HCT116 (cell line): Measurements from ENCODE around the gene ZNF581. TPM values are rescaled to one million over a fixed set of nuclear protein-coding genes. Genes with fewer than 3 reads are reported as not detected.
A peak's percentile ranks its signal among the peaks of the same experiment; 100 is the strongest.

Source experiments
- ATAC-seq: fragments of 200-7000 bp; cut with Tn5 transposase; 2 replicates; pipeline ENCODE4 v1.9.1; 2020; ENCODE audit warnings: mild to moderate bottlenecking, moderate library complexity
- BruUV-seq: library from RNA; stranded (reverse); fragments of 400-500 nt; replicated peaks from 2 replicates; lab custom pipeline; 2021; lab: Mats Ljungman, UMichigan
- CTCF ChIA-PET: fragments of 300-600 bp; sonication (Branson Sonifier 250); formaldehyde crosslinking; loops from one replicate; lab custom pipeline; 2021; ENCODE audit warnings: antibody characterized with exemption; lab: Charles Lee
- POLR2A ChIA-PET: fragments of 300-600, 350-600 bp; sonication (Branson Sonifier 250); formaldehyde crosslinking; loops from one replicate; lab custom pipeline; 2021; ENCODE audit warnings: antibody characterized with exemption; lab: Charles Lee
- RAD21 ChIA-PET, 2 experiments: fragments of 300-600 bp; sonication (Branson Sonifier 250); formaldehyde crosslinking; loops; one replicate each; lab custom pipeline; 2023; ENCODE audit warnings: low total read pairs in 2 of 2; ENCODE audit not compliant: uncharacterized antibody in 2 of 2, unreplicated experiment in 2 of 2, low non-redundant PET in 1 of 2; lab: Charles Lee
- DNase-seq: peaks from one replicate; pipeline ENCODE4 v3.0.0-alpha.2; 2010; ENCODE audit warnings: low read depth, low spot score
- H2AFZ ChIP-seq: fragments of 200-600 bp; shearing (Covaris generic), sonication (generic); 2 replicates; pipeline ENCODE4 v1.6.1; 2017; ENCODE audit warnings: low read depth, mixed run types, mixed read lengths, antibody characterized with exemption, low read length; ENCODE audit not compliant: poor library complexity, severe bottlenecking
- H3K27ac ChIP-seq: 2 replicates; pipeline ENCODE4 v1.5.1; 2012; ENCODE audit warnings: low read depth, low read length
- H3K27me3 ChIP-seq: fragments of 200-600 bp; sonication (generic); 2 replicates; pipeline ENCODE4 v1.6.1; 2016; ENCODE audit warnings: mixed run types, low read length, mixed read lengths; ENCODE audit not compliant: insufficient read depth
- H3K36me3 ChIP-seq, 2 experiments: fragments of 200-500 bp in 1 of 2; fragments of 200-600 bp in 1 of 2; sonication (Bioruptor generic) in 1 of 2; sonication (generic) in 1 of 2; 2 replicates each; pipeline versions ENCODE4 v1.5.1 to v1.6.1; 2014 to 2016; ENCODE audit warnings: low read length in 2 of 2, inconsistent platforms in 1 of 2, mixed read lengths in 1 of 2, mixed run types in 1 of 2; ENCODE audit not compliant: insufficient read depth in 2 of 2, control insufficient read depth in 1 of 2
- H3K4me1 ChIP-seq, 2 experiments: fragments of 200-600 bp in 1 of 2; sonication (generic) in 1 of 2; 2 replicates each; pipeline versions ENCODE4 v1.5.1 to v1.6.1; 2012 to 2017; ENCODE audit warnings: low read length in 2 of 2, inconsistent platforms in 1 of 2, mild to moderate bottlenecking in 1 of 2, mixed read lengths in 1 of 2, mixed run types in 1 of 2, moderate library complexity in 1 of 2; ENCODE audit not compliant: insufficient read depth in 2 of 2, control insufficient read depth in 1 of 2
- H3K4me2 ChIP-seq: fragments of 200-600 bp; sonication (generic); 2 replicates; pipeline ENCODE4 v1.6.1; 2017; ENCODE audit warnings: mixed run types, low read length, mixed read lengths
- H3K4me3 ChIP-seq, 2 experiments: fragments of 200-600 bp in 1 of 2; sonication (generic) in 1 of 2; replicated peaks in 1 of 2; 2 replicates each; pipeline ENCODE4 v1.5.1; 2011 to 2016; ENCODE audit warnings: low read length in 2 of 2, control low read depth in 1 of 2, low read depth in 1 of 2, mild to moderate bottlenecking in 1 of 2, mixed read lengths in 1 of 2, mixed run types in 1 of 2
- H3K79me2 ChIP-seq: fragments of 200-600 bp; sonication (generic); 2 replicates; pipeline ENCODE4 v1.6.1; 2017; ENCODE audit warnings: mild to moderate bottlenecking, mixed run types, low read length, moderate library complexity, mixed read lengths; ENCODE audit not compliant: insufficient read depth
- H3K9ac ChIP-seq: fragments of 200-600 bp; sonication (generic); 2 replicates; pipeline ENCODE4 v1.6.1; 2016; ENCODE audit warnings: low read length, mixed read lengths
- H3K9me2 ChIP-seq: fragments of 200-600 bp; sonication (generic), shearing (Covaris generic); 2 replicates; pipeline ENCODE4 v1.6.1; 2017; ENCODE audit warnings: mixed run types, mild to moderate bottlenecking, moderate library complexity; ENCODE audit not compliant: insufficient read depth
- H3K9me3 ChIP-seq, 2 experiments: fragments of 200-500 bp in 1 of 2; fragments of 200-600 bp in 1 of 2; sonication (Bioruptor generic) in 1 of 2; sonication (generic) in 1 of 2; 2 replicates each; pipeline ENCODE4 v1.6.1; 2014 to 2017; ENCODE audit warnings: low read length in 2 of 2, mixed read lengths in 2 of 2, inconsistent platforms in 1 of 2, low read depth in 1 of 2, mild to moderate bottlenecking in 1 of 2, mixed run types in 1 of 2, moderate library complexity in 1 of 2; ENCODE audit not compliant: control insufficient read depth in 1 of 2, insufficient read depth in 1 of 2
- H4K20me1 ChIP-seq: fragments of 200-600 bp; sonication (generic), shearing (Covaris generic); 2 replicates; pipeline ENCODE4 v1.6.1; 2017; ENCODE audit warnings: mixed run types, mild to moderate bottlenecking, moderate library complexity; ENCODE audit not compliant: insufficient read depth
- EGR1 ChIP-seq: IDR thresholded peaks from 2 replicates; pipeline ENCODE4 v1.6.1; 2012; ENCODE audit warnings: low read depth
- RAD21 ChIP-seq: IDR thresholded peaks from 2 replicates; pipeline ENCODE4 v1.6.1; 2012; ENCODE audit warnings: low read depth, mild to moderate bottlenecking
- SIN3A ChIP-seq: IDR thresholded peaks from 2 replicates; pipeline ENCODE4 v1.6.1; 2012; ENCODE audit warnings: low read depth
- ZFX ChIP-seq: fragments of 450-650 bp; IDR thresholded peaks from 2 replicates; pipeline ENCODE4 v1.6.1; 2017
- intact Hi-C: fragments of 100-400 bp; cut with micrococcal nuclease; formaldehyde crosslinking; loops from 2 replicates; pipeline ENCODE4 v1.10.0; 2022
- total RNA-seq: library from RNA; stranded (reverse); gene quantifications from one replicate; pipeline ENCODE4 v1.2.1, GENCODE V29; 2021; ENCODE audit not compliant: unreplicated experiment
- TF ChIP-seq, protein P1 (sequence below), 3 experiments: fragments of 200-600 bp in 1 of 3; sonication (generic) in 1 of 3; IDR thresholded peaks in 2 of 3; conservative IDR thresholded peaks in 1 of 3; 2 replicates each; pipeline ENCODE4 v1.5.1; 2012 to 2017; ENCODE audit warnings: low read depth in 2 of 3, low read length in 2 of 3, antibody characterized with exemption in 1 of 3, borderline replicate concordance in 1 of 3, control low read depth in 1 of 3, mild to moderate bottlenecking in 1 of 3, mixed read lengths in 1 of 3, mixed run types in 1 of 3, moderate library complexity in 1 of 3; ENCODE audit not compliant: insufficient read depth in 1 of 3

The ZNF581 gene
- total RNA-seq, 1 experiment from 2014 or later, result 44.4 TPM

DNA sequence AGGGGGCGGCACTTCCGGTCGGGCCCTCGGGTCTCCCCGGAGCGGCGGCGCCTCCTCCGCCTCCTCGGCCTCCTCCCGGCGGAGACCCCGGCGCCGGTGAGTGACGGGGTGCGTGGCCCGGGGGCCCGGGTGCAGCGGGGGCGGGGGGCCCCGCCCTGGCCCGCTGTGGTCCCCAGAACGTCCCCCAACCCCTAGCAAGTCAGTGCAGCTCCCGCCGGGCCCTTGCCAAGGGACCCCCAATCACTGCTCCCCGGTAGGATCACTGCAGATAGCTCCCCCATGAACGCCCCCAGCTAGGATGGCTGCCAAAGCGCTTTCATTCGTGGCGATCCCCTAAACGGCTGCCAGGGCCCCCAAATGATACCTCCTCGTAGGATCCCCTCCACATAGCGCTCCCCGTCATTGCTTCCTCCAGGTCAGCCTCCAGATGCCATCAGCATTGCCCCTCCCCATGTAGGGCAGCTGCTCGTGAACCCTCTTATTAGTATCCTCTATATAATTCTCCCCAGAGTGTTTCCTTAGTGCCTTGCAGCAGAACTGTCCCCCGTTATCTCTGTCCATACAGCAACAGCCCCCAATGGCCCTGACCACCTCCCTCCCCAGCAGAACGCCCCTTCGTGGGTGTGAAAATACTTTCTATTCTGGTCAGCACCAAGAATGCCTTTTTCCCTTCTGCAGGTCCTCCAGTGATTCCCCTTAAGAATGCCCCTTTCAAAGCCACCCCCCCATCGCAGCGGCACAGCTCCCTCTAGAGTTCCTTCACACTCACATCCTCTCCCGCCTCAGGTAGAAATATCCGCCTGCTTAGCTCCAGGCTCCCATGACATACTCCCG is 37.6 kb upstream of the ZNF581 start, which contains the start of gene ZNF865:
TSS of gene ZNF865 (plus strand) at position 11 of the 834 bp plus-strand sequence. CDS start 7,972 bp downstream, outside the sequence.
- H2AFZ ChIP-seq, result no peak within 1 kb of the TSS
- ChIA-PET RAD21 (interaction anchor here in 1 of 2 experiments (1.0 kb wide), 1 partner anchor 88 kb away, joined by 4 read pairs; no protein-coding TSS in a partner anchor), POLR2A (interaction anchor here (0.8 to 1.6 kb wide), 6 partner anchors 14 to 198 kb away, joined by 3 to 10 read pairs (median 4); partner anchors contain the start of genes UBE2S, ZNF628 and ZNF784)

More for the DNA sequence above, 37.6 kb upstream of the ZNF581 start, which contains the start of gene ZNF865:
- peaks cover 46% of the 10 kb centered on the region for H3K79me2 ChIP-seq
- CTCF ChIA-PET, result interaction anchor here (0.8 to 1.9 kb wide), 17 partner anchors 12 to 932 kb away, joined by 3 to 12 read pairs (median 4); partner anchors contain the start of genes U2AF2 and ZNF784
- H3K27ac ChIP-seq, result peak within 1 kb of the TSS; percentile 98
- intact Hi-C loops, result loop anchor here (1.0 kb wide), 1 partner anchor 89 kb away; no protein-coding TSS in a partner anchor
- H3K9me2 ChIP-seq, result no peaks in the 10 kb centered on the region
- H3K9ac ChIP-seq, result peak within 1 kb of the TSS; percentile 92
- DNase-seq (peak; percentile 69), ATAC-seq (peak; percentile 62)
- peak; percentile 87 for TF ChIP-seq RAD21
- no peak for TF ChIP-seq EGR1
- TF ChIP-seq, protein P1, sequence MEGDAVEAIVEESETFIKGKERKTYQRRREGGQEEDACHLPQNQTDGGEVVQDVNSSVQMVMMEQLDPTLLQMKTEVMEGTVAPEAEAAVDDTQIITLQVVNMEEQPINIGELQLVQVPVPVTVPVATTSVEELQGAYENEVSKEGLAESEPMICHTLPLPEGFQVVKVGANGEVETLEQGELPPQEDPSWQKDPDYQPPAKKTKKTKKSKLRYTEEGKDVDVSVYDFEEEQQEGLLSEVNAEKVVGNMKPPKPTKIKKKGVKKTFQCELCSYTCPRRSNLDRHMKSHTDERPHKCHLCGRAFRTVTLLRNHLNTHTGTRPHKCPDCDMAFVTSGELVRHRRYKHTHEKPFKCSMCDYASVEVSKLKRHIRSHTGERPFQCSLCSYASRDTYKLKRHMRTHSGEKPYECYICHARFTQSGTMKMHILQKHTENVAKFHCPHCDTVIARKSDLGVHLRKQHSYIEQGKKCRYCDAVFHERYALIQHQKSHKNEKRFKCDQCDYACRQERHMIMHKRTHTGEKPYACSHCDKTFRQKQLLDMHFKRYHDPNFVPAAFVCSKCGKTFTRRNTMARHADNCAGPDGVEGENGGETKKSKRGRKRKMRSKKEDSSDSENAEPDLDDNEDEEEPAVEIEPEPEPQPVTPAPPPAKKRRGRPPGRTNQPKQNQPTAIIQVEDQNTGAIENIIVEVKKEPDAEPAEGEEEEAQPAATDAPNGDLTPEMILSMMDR (IDR thresholded peaks at IDR 0.05 in 2 of 3, conservative IDR thresholded peaks at IDR 0.05 in 1 of 3; ENCODE audit: borderline replicate concordance in 1 of 3, insufficient read depth in 1 of 3, low read depth in 2 of 3, low read length in 2 of 3), result peak in 2 of 3 experiments; percentile 76 to 77; a peak in 5 of 6 replicates
- peak; percentile 41; the same call in 1 of the 2 replicates for TF ChIP-seq ZFX
- TF ChIP-seq SIN3A, result no peak
- peak within 1 kb of the TSS; percentile 86 for H3K4me2 ChIP-seq
- peaks cover 26 to 41% of the 10 kb centered on the region in 2 experiments for H3K4me1 ChIP-seq
- no peaks in the 10 kb centered on the region for H3K27me3 ChIP-seq
- peak within 1 kb of the TSS; percentile 89 to 93 for H3K4me3 ChIP-seq
- BruUV-seq, result no TSS peak
- peaks cover 5 to 21% of the 10 kb centered on the region in 2 experiments; a peak in 2 of 4 replicates for H3K36me3 ChIP-seq
- no peaks in the 10 kb centered on the region for H3K9me3 ChIP-seq
- no peaks in the 10 kb centered on the region for H4K20me1 ChIP-seq
